GM19238 (cell line): ENCODE results near the gene GRID2.

Experiments
- DNase-seq: peaks from one replicate; pipeline ENCODE4 v3.0.0; 2011; ENCODE audit warnings: low spot score; ENCODE audit not compliant: insufficient read length

Gene GRID2

GRCh38 chr4:93063325-93063724 lies 759.6 kb downstream of the GRID2 start:
- no peak for DNase-seq

- DNase-seq, result no peak
Observed at GRCh38 chr4:93065790-93066189, 762.0 kb downstream of the GRID2 start.

- DNase-seq, result no peak
Observed at GRCh38 chr4:93066749-93067148, 763.0 kb downstream of the GRID2 start.

DNA sequence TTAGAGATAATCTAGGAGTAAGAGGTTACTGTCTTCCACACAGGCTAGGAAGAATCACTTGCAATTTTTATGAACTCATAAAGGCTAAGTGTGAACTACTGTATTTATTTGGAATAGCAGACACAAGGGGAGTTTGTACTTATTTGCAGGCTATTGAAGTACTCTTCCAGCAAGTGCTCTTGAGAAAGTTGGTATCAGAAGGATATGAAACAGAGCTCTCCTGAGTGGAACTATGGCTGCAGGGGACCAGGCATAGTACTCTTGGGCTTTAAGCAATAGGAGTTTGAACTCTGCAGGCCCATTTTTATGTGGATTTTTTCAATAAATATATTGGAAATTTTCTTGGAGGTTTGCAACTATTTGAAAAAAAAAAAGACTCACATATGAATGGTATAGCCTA lies 768.5 kb downstream of the GRID2 start:
- no peak for DNase-seq

GRCh38 chr4:93080316-93080715 lies 776.5 kb downstream of the GRID2 start:
- DNase-seq, result no peak

GRCh38 chr4:93084599-93085305 lies 781.0 kb downstream of the GRID2 start:
- DNase-seq, result no peak

DNA sequence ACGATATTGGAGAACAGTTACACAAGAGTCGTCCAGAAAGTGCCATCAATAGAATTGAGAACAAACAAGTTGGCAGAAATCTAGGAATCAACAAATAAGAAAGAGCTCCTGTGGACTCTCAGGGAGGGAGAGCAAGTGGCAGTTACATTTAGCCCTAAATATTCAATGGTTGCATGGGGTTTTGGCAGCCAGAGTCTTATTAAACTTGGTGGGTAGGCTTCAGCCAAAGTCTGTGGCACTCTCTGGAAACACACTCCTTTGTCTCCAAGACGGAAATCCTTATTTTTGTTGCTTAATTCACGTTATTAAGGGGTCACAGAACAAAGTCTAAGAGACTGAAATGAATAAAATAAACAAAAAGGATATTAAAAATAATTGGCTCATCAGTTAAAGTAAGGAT lies 782.6 kb downstream of the GRID2 start:
- DNase-seq, result no peak

- no peak for DNase-seq
Observed at GRCh38 chr4:93092765-93093164, 789.0 kb downstream of the GRID2 start.

DNA sequence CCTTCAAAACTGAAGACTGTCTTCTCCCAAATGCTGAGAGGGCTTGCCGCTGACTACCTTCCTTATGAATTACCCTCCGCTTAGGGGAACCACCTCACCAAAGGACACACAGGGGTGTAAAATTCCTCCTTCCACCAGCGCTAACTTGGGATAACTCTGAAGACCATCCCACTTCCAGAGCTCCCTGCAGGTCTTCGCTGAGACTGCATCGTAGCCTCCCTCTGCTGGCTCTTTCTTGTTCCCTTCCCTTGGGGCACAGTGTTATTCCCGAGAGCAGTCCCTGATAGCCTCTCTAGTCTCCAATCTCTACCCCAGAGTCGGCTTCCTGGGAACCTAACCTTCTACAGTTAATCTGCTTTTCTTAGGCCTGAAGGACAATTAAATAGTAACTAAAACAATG lies 799.3 kb downstream of the GRID2 start:
- DNase-seq, result no peak

GRCh38 chr4:93116624-93117023 lies 812.9 kb downstream of the GRID2 start:
- no peak for DNase-seq

- no peak for DNase-seq
Observed at GRCh38 chr4:93127489-93127888, 823.7 kb downstream of the GRID2 start.

DNA sequence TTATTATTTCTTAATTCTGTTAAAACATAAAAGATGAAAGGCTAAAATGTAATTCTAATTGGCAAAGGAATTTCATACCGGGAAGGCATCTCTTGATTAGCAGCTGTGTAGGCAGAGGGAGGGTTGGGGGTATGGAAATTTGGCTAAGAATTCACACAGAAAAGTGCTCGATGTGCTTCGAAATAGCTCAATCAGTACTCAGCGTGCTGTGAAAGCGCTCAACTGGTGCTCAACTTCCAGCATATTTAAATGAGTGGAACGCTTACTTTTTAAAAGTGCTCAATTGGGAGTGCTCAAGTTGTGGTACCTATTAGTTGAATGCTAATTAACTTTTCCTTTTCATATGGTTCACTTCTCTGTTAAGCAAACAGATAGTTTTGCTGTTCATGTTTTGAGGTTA lies 828.9 kb downstream of the GRID2 start:
- no peak for DNase-seq

DNA sequence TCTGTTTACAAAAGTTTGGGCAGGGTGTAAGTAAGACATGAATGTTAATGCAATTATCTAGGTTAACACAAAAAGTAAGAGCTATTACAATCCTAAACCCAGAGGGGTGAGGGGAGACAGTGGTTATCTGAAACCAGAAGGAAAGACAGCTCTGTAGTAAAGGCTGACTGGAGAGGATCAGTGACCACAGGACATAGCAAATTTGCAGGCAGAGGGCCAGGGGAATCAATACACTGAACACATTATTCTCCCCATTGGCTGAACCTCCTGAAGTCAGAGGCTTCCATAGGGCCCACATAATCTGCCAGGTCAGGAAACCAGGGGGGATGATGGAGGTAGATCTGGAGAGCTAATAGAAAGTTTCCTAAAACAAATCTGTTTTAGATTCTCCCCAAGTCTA lies 835.4 kb downstream of the GRID2 start:
- no peak for DNase-seq

GRCh38 chr4:93143902-93144301 lies 840.1 kb downstream of the GRID2 start:
- DNase-seq, result no peak

DNA sequence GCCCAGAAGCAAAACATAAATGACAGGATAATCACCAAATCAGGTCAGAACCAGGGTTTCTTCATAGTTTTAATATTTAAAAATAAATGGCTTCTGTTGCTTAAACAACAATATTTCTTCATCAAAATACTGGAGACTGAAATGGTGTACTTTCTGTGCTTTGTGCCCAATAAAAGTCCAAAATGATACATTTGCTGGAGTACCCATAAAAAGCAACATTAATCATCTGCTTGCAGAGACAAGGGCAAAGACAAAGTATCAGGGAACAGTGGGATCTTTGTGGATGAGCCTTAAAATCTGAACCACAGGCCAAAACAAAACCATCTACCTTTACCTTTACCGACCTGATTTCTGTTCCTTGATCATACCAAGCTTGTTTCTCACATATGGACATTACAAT lies 840.9 kb downstream of the GRID2 start:
- no peak for DNase-seq

GRCh38 chr4:93147524-93148212 lies 843.9 kb downstream of the GRID2 start:
- DNase-seq, result no peak

DNA sequence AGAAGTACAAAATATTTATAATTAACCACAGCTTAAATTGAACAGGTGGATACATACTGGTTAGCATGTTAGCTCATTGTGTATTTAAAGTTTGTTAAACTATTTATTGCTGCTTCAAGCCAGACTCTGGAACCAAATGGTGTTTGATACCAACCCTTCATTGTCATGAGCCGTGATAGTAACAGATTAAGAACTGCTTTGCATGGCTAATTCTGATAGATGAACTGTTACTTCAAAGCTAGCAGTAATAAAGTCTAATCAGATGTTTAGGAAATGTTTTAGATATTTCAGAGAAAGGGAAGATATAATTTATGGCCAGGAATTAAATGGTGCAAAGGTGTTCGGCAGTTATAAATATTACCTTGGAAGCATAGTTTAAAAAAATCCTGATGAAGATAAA lies 848.7 kb downstream of the GRID2 start:
- DNase-seq, result no peak

DNA sequence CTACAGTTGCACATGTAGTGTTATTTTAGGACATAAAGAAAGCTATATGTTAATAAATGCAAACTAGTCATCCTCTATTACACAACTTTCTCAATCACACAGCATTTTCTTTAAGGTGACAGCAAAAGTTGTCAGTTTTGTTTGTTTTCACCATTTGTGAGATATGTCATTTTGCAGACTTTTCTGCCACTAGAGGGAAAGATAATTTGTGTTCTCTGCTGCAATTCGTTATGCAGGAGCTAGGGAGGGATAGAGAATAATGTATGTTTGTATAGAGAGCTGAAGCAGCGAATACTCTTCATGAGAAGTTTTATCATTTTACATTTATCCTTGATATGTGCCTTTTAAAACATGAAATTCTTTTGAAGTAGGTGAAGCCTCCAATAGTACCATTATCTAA lies 854.2 kb downstream of the GRID2 start:
- no peak for DNase-seq

DNA sequence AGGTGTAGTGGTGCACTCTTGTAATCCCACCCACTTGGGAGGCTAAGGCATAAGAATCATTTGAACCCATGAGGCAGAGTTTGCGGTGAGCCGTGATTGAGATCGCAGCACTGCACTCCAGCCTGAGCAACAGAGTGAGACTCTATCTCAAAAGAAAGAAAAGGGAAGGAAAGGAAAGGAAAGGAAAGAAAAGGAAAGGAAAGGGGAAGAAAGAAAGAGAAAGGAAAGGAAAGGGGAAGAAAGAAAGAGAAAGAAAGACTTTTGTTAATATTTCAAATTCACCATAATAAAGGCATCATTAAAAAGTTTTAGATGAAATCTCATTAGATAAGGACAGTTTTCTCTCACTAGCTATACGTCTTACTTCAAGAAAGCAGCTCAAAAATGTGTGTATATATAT lies 864.3 kb downstream of the GRID2 start:
- no peak for DNase-seq

GRCh38 chr4:93169966-93170365 lies 866.2 kb downstream of the GRID2 start:
- DNase-seq, result no peak

DNA sequence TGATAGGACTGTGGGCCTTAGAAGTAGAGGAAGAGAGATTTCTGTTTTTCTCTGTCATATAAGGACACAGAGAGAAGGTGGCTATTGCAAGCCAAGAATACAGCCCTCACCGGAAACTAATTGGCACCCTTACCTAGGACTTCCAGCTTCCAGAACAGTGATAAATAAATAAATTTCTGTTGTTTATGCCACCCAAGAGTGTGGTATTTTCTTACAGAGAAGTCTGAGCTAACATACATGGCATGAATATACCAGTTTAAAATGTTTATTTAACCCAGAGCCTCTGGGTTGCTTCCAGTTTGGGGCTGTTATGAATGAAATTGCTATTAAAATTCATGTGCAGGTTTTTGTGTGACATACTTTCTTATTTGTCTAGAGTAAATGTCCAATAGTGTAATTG lies 870.8 kb downstream of the GRID2 start:
- no peak for DNase-seq

DNA sequence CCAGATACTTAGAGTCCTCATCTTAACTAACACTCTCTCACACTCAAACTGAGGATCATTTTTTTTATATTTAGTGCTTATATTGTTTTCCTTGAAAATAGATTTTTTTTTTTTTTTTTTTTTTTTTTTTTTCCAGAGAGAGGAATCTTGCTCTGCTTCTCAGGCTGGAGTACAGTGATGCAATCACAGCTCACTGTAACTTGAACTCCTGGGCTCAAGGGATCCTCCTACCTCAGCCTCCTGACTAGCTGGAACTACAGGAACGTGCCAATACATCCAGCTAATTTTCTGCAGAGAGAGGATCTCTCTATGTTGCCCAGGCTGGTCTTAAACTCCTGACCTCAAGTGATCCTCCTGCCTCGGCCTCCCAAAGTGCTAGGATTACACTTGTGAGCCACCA lies 874.5 kb downstream of the GRID2 start:
- DNase-seq, result no peak

GRCh38 chr4:93179044-93179443 lies 875.3 kb downstream of the GRID2 start:
- no peak for DNase-seq
